Epithelial cell of proximal tubule (primary cell): ENCODE measurements around the gene C1QTNF8. TPM values are rescaled to one million over a fixed set of nuclear protein-coding genes. Genes with fewer than 3 reads are reported as not detected.

Experiments
- DNase-seq: peaks from one replicate; pipeline ENCODE4 v3.0.0-alpha.2; 2011; ENCODE audit warnings: low read depth
- H3K4me3 ChIP-seq: 2 replicates; pipeline ENCODE4 v1.5.1; 2011; ENCODE audit warnings: low read depth, mild to moderate bottlenecking, low read length
- CTCF ChIP-seq: conservative IDR thresholded peaks from 2 replicates; pipeline ENCODE4 v1.5.1; 2012; ENCODE audit warnings: low read depth, mild to moderate bottlenecking, low read length
- total RNA-seq: library from RNA; depleted of rRNA; stranded (reverse); fragments of >200 nt; gene quantifications from 2 replicates; pipeline ENCODE4 v1.2.3, GENCODE V29; 2015

Gene C1QTNF8
- total RNA-seq = not detected in 2 replicates

- no peak for TF ChIP-seq CTCF
- no peak for DNase-seq
- no peak within 1 kb of the TSS for H3K4me3 ChIP-seq
These were observed at the start of gene C1QTNF8 for GRCh38 chr16:1096169-1097082. Gene C1QTNF8 (minus strand): TSS chr16:1096244. CDS start chr16:1094922, 1,322 bp downstream.

- no peak for TF ChIP-seq CTCF
- no peak for DNase-seq
- no peak overlapping the region for H3K4me3 ChIP-seq
These were observed 49.5 kb upstream of the C1QTNF8 start for GRCh38 chr16:1145383-1146100.

GRCh38 chr16:1144476-1145382, 48.7 kb upstream of the C1QTNF8 start:
- no peak for TF ChIP-seq CTCF
- no peak overlapping the region for H3K4me3 ChIP-seq
- no peak for DNase-seq

- no peak for TF ChIP-seq CTCF
- no peak for DNase-seq
These were observed 47.9 kb upstream of the C1QTNF8 start for GRCh38 chr16:1143761-1144450.

GRCh38 chr16:1142911-1143310, 46.9 kb upstream of the C1QTNF8 start:
- TF ChIP-seq CTCF = no peak
- no peak for DNase-seq
- no peak overlapping the region for H3K4me3 ChIP-seq

More at GRCh38 chr16:1143761-1144450, 47.9 kb upstream of the C1QTNF8 start:
- no peak overlapping the region for H3K4me3 ChIP-seq

GRCh38 chr16:1141716-1142115, 45.7 kb upstream of the C1QTNF8 start:
- TF ChIP-seq CTCF = no peak
- DNase-seq = no peak
- no peak overlapping the region for H3K4me3 ChIP-seq
